ENCODE measurements around the gene ZCCHC17.

DNA sequence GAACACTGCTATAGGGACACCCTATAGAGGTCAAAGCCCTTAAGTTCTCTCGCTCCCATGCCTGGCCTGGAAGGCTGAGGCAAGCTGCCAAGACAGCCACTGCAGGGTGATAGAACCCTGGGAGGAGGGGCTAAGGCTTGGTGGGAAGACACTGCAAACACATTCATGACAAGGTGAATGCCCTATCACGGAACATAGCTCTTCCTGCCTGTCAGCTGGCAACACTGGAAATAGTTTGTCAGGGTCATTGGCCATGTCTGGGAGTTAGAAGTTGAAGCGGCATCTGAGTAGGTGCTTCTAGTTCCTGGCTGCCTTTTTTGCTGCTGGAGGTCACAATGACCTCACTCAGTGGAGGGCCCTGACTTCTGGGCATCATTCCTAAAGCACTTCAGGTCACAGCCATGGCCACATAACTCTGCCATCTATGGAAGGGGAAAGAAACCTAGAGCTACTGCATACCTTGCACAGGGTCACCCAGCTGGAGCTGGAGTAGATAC lies 71.8 kb downstream of the ZCCHC17 start:
- TF ChIP-seq, protein P1, sequence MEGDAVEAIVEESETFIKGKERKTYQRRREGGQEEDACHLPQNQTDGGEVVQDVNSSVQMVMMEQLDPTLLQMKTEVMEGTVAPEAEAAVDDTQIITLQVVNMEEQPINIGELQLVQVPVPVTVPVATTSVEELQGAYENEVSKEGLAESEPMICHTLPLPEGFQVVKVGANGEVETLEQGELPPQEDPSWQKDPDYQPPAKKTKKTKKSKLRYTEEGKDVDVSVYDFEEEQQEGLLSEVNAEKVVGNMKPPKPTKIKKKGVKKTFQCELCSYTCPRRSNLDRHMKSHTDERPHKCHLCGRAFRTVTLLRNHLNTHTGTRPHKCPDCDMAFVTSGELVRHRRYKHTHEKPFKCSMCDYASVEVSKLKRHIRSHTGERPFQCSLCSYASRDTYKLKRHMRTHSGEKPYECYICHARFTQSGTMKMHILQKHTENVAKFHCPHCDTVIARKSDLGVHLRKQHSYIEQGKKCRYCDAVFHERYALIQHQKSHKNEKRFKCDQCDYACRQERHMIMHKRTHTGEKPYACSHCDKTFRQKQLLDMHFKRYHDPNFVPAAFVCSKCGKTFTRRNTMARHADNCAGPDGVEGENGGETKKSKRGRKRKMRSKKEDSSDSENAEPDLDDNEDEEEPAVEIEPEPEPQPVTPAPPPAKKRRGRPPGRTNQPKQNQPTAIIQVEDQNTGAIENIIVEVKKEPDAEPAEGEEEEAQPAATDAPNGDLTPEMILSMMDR (IDR thresholded peaks at IDR 0.05; ENCODE audit: low read depth, low read length), result no peak
- TF ChIP-seq POLR2A (IDR thresholded peaks at IDR 0.05; ENCODE audit: extremely low read depth, insufficient read length) (no peak), MYC (IDR thresholded peaks at IDR 0.05; ENCODE audit: low read depth, low read length) (no peak)
- TF ChIP-seq, protein P2, sequence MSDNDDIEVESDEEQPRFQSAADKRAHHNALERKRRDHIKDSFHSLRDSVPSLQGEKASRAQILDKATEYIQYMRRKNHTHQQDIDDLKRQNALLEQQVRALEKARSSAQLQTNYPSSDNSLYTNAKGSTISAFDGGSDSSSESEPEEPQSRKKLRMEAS (IDR thresholded peaks at IDR 0.05; ENCODE audit: low read depth, low read length), result no peak

Data from NB4 (cell line).